NCI-H1092 (cell line): ENCODE data around the gene DPF3.

Experiments
- DNase-seq: peaks from one replicate; lab custom pipeline; 2025; lab: John Stamatoyannopoulos, UW

The DPF3 gene

GRCh38 chr14:72800296-72800695 lies 93.6 kb downstream of the DPF3 start:
- DNase-seq, result no peak

GRCh38 chr14:72796935-72797334 lies 97.0 kb downstream of the DPF3 start:
- DNase-seq, result no peak

DNA sequence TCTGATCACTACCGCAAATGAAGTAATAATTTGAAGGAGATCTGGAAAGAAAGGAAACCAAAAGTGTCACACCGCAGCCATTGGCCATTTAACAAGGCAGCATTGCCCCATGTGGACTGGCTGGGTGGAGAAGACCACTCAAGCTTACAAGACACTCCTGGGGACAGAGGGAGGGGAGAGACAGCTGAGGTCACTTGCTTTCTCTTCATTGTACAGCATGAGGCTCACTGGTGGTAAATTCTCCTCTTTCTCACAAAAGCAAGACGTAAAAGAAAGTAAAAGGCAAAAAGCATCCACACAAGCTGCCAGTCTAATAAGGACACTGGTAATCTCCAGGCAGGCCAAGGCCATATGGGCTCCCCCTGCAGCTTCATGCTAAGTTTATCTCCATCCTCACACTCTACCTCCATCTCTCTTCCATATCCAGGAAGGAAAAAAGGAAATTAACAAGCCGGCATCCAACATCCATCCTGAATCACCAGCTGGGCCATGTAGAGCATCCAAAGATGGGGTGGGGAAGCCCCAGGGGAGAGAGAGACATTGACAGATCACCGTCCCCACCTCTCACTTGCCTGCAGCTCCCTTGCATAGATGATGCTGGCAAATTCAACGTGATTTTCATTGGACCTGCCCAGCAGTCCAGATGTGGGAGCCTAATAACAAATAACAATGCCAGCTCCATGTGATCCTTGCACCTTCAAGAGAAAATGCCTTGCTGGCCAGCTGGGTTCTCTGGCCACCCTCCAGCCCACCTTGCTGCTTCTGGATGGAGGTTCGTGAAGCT lies 100.6 kb downstream of the DPF3 start:
- DNase-seq, result no peak

DNA sequence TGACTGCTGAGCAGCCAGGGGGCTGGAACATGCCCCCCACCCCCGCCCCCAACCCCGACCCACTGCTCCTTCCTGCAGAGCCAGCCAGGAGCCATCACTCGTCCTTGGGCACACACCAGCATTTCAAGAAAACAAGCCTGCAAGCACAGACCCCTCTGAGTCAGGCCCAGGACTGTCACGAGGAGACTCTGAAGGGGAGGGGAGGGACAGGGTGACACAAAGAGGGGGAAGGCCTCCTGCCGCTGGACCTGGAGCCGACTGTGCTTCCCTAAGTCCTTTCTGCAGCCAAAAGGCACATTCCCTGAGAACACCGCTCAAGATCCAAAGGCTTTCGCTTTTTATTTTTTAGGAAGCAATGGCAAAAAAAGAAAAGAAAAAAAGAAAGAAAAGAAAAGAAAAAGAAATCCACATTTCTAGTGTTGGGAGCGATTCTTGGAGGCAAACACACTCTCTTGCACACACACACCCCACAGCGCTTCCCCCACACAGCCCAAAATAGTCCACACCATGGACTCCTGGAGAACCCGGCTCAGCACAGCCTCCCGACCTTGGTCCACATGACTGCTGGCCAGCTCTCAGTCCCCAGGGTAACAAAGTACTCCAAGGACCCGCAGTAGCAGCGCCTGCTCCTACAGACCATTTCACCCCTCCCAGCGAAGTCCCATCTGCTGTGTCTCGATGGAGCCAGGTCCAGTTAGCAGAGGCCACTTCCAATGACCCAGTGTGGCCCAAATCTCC lies 101.7 kb downstream of the DPF3 start:
- DNase-seq, result no peak

- no peak for DNase-seq
Measured at GRCh38 chr14:72790887-72791566, 102.9 kb downstream of the DPF3 start.

GRCh38 chr14:72788972-72789728 lies 104.8 kb downstream of the DPF3 start:
- no peak for DNase-seq

DNA sequence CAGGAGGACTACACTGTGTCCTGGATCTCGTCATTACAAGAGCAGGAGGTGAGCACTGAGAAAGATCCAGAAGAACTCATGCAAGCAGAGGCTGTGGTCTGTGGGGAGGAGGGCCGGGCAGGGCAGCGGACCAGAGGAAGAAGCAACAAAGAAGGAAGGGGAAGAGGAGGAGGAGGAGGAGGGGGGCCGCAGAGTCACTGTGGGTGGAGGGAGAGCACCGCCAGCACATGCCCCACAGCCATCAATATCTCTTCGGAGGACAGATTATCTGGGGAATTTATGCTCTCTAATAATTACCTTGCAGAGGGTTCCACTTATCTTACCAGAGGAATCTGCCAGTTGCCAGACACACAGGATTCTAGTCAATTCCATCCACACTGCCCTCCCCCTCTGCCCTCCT lies 105.6 kb downstream of the DPF3 start:
- no peak for DNase-seq

- no peak for DNase-seq
Measured at GRCh38 chr14:72787841-72788240, 106.1 kb downstream of the DPF3 start.

DNA sequence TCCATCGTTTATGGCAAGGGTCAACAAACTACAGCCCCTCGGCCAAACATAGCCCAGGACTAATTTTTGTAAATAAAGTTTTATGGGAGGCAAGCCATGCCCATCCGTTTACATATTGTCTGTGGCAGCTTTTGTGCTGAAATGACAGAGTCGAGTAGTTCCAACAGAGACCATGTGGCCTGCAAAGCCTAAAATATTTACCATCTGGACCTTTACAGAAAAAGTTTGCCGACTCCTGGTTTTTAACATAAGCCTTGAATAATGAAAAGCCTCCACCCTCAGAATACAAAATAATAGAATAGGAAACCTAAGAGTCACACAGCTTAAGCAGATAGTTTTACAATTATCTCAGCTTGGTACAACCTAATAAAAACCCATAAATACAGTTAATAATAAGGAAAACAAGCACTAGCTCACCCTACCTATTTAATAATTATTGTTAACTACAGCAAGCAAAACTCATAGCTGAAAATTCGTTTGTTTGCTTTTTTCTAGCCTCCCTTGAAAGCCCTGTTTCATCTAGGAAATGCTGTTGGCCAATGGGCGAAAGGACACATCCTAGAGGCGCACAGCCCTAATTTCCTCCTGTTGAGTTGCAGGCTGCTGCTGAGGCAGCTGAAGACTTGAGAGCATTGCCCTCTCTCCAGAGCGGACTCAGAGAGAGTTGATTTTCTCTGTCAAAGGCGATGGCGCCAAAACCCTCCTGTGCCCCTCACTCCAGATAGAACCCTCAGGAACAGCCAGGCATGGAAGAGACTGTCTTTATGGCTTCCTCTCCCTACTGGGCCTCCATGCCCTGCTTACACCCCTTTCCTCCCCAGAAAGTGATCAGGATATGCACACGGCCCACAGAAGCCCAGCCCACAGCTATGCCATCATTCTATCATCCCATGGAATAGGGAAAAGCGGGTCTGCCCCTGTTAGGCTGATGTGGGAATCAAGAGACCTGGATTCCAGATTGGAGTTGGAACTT lies 107.2 kb downstream of the DPF3 start:
- no peak for DNase-seq

GRCh38 chr14:72783741-72784140 lies 110.2 kb downstream of the DPF3 start:
- no peak for DNase-seq

DNA sequence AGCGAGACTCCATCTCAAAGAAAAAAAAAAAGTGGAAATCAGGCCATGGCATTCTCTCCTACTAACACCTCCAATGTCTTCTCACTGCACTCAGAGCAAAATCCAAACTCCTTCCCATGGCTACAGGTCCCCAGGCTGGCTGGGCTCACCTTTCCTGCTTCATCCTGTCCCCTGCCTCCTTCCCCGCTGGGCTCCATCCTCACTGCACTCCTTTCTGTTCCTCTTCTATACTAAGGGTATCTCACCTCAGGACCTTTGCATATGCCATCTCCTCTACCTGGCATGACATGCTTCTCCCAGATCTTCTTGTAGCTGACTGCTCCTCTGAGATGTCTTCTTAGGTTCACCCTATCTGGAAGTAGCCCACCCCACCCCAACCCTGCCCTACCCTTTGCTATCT lies 111.1 kb downstream of the DPF3 start:
- no peak for DNase-seq

DNA sequence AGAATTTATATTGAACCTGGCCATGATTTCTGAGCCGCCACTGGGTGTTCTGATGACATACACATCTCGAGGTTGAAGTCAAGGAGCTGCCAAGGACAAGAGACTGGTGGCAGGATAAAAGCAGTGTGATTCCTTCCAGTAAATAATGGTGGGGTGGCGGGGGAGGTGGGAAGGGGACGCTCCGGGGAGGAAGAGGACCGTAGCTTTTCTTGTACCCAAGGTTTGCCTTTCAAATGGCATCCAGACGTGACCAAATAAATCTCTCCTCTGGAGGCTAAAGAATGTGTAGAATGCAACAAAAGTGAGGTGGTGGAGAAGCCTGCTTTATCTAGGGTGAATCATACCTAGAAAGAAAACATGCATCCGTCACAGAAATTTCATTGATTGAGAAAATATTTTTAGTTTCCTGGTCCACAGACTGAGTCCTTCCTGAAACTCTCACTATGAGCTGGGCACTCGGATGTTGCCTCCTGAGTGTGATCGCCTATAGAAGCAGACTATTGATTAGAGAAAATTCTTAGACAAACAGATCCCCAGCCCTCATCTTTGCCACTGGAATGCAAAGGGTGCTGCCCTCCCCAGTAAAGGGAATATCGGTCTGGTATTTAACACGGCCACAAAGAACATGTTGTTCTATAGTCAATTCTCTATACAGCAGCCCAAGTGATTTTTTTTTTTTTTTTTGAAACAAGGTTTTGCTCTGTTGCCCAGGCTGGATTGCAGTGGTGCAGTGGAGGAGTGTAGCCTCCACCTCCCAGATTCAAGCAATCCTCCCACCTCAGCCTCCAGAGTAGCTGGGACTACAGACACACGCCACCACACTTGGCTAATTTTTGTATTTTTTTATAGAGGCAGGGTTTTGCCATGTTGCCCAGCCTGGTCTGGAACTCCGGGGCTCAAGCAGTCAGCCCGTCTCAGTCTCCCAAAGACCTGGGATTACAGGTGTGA lies 112.1 kb downstream of the DPF3 start:
- DNase-seq, result no peak

DNA sequence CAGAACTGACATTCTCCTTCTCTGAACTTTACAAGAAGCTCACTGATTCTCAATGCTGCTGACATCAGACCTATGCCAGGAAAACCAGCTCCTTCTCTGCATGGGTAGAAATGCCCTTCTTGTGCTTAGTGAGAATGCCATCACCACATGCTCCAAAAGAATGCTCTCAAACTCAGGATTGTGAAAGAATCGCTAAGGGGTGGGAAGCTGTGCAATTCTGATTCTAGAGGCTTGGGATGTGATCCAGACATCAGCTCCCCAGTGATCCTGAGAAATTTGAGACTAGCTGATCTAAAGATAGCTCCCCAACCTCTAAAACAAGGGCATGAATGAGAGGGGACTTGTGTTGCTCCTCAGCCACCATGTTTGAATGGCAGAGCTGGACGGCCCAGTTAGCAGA lies 113.2 kb downstream of the DPF3 start:
- no peak for DNase-seq

GRCh38 chr14:72779679-72780078 lies 114.2 kb downstream of the DPF3 start:
- no peak for DNase-seq

DNA sequence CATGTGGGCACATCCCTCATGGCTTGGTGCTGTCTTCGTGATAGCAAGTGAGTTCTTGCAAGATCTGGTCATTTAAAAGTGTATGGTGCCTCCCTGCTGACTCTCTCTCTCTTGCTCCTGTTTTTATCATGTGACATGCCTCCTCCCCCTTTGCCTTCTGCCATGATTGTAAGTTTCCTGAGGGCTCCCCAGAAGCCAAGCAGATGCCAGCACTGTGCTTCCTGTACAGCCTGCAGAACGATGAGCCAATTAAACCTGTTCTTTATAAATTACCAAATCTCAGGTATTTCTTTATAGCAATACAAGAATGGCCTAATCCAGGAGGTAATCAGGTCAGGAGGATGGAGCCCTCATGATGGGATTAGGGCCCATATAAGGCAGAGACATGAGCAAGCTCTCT lies 116.3 kb downstream of the DPF3 start:
- DNase-seq, result no peak

GRCh38 chr14:72776701-72777261 lies 117.1 kb downstream of the DPF3 start:
- no peak for DNase-seq

GRCh38 chr14:72775923-72776554 lies 117.9 kb downstream of the DPF3 start:
- DNase-seq, result no peak

DNA sequence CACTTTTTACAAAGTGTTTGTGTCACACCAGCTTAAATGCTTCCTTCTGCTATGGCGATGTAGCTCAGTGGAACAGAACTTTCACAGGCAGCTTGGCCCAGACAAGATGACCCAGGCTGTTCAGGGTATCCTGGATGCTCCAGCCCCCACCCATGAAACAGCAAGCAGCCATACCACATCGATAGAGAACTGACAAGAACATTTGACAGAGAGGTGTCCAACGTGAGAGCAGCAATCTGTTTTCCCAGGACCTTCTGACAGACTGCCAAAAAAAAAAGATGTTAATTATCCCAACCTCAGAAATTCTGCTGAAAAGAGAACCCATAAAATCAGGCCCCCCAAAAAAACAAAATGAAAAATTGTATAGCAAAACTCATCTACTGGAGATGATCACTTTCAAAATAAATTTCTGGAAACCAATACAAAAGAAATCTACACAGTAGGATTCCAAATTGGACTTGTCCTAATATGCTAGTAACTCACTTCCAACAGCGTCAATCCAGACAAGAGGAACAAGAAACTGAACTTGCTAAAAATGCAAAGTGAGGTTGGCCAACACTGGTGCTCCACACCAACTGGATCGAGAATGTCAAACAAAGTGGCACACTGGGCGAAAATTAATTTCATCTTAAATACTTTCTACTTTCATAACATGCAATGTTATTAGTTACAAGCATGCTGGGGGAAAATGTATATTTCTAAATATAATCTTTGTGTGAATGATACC lies 118.8 kb downstream of the DPF3 start:
- DNase-seq, result no peak
